Activated CD8-positive, alpha-beta memory T cell treated with anti-CD3 and anti-CD28 coated beads, Interleukin-2, amount 50 U/mL, for 24 hours (primary cell): ENCODE results near the gene CLCNKB.
"Not testable (repeated sequence)": the region's sequence is repeated elsewhere in the genome, so short reads cannot be mapped to it uniquely, and the experiment has no call there.

Experiments
- DNase-seq: peaks from one replicate; pipeline ENCODE4 v3.0.0-alpha.2; 2020; ENCODE audit errors: extremely low read depth

CLCNKB gene

GRCh38 chr1:16061266-16061665 lies 17.7 kb downstream of the CLCNKB start:
- DNase-seq = no peak

DNA sequence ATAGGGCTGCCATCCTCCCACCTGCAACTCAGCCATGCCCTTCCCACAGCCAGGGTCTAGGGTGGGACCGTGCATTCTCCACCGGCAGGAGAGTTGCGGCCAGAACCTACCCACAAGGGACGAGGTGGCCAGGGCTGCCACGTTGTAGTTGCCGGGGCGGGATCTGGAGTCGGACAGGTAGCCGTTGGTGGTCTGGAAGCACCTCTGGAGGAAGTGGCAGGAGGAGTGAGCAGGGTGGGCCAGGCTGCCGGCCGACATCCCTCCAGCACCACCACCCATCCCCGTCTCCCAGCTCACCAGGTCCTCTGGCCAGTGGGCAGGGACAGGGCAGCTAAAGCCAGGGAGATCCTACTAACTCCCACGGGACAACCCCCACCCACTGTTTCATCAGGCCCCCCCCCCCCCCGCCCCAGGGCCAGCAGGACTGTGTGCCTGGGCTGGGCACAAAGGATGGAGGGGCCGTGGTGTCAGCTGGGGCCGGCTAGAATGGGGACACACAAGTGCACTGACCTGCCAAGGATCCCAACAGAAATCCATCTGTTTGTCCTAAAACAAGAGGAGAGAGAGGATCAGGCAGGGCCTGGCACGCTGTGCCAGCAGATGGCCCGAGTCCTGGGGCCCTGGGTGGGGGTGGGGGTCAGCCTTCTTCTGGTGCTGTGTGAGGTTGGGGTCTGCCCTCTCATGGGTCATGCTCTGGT lies 18.6 kb downstream of the CLCNKB start:
- DNase-seq = not testable (repeated sequence)

DNA sequence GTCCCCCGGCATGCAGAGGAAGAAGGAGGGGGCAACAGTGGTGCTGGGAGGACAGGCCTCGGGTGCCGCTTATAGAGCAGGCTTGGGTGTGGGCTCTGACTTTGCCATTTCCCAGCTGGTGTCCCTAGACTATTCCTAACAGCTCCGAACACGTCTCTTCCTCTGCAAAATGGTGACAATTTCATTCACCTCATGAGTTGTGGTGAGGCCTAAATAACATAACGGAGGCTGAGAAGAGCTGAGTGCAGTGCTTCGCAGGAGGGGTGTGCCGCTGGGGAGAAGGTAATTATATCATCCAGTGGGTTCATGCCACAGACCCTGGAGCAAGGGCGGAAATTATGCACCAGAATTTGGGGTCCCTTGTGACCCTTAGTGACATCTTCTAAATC lies 19.1 kb downstream of the CLCNKB start:
- DNase-seq = not testable (repeated sequence)

GRCh38 chr1:16063226-16063829 lies 19.7 kb downstream of the CLCNKB start:
- no peak for DNase-seq

- no peak for DNase-seq
Measured at GRCh38 chr1:16063921-16064320, 20.3 kb downstream of the CLCNKB start.

- no peak for DNase-seq
Measured at GRCh38 chr1:16064536-16065268, 21.1 kb downstream of the CLCNKB start.

DNA sequence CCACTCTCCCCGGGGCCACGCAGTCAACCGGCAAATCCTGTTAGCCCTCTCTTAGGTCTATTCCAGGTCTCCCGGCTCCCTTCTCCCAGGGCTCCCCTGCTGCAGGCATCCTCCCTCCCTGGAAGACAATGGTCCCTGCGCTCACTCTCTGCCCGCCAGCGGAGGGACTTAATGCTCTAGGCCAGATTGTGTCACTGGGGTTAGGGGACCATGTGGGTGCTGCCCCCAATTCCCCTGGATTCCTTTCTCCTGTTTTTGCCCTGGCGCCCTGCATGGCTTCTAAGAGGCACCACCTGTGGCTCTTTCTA lies 21.6 kb downstream of the CLCNKB start:
- DNase-seq = no peak

GRCh38 chr1:16066245-16066644 lies 22.7 kb downstream of the CLCNKB start:
- DNase-seq = no peak

GRCh38 chr1:16067127-16067768 lies 23.7 kb downstream of the CLCNKB start:
- DNase-seq = no peak

GRCh38 chr1:16067933-16068332 lies 24.4 kb downstream of the CLCNKB start:
- DNase-seq = no peak

- no peak for DNase-seq
Measured at GRCh38 chr1:16068356-16069270, 25.0 kb downstream of the CLCNKB start.

DNA sequence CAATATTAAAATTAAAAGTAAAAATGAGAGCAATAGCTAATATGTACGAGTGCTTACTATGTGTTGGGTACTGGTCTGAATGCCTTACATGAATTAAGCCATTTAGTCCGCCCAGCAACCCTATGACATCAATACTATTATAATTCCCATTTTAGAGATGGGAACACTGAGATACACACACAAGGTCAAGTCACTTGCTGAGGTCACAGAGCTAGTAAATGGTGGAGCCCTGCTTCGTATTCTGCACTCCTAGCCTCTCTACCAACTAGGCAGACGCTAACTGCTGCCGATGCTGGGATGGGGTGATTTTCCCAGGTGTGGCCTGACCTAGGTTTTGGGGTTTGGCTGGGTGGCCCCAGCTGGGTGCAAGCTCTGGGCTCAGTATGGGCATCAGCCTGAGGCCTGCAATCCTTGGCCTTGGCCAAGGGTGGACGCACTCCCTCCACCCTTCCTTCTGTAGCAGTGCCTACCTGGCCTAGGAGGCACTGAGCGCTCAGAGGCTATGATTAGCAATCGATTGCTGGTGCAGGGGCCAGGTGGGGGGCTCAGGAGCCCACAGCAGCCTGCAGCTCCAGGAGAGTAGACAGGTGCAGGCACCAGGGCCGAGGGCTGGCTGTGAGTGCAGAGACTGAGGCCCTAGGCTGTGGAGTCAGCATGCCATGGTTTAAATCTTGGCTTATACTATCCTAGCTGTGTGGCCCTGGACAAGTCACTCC lies 27.2 kb downstream of the CLCNKB start:
- DNase-seq = no peak

- DNase-seq = no peak
Measured at GRCh38 chr1:16071614-16072013, 28.0 kb downstream of the CLCNKB start.

DNA sequence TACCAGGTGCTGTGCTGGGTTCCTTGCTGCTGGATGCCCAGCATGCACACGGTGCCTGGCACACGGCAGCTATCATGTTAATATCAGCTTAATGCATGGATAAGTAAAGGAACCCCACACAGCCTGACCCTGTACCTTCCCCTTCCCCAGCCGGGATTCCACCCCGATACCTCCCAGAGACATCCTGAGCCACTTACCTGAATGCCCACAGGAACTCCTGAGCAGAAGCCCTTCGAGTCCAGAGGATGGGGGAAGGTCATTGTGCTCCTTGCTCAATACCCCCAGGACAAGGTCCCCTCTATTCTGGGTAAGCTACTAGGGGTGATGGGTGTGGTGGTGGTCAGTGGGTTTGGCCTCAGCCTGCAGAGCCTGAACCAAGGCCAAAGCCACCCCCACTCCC lies 28.5 kb downstream of the CLCNKB start:
- no peak for DNase-seq

GRCh38 chr1:16072616-16073484 lies 29.3 kb downstream of the CLCNKB start:
- no peak for DNase-seq

DNA sequence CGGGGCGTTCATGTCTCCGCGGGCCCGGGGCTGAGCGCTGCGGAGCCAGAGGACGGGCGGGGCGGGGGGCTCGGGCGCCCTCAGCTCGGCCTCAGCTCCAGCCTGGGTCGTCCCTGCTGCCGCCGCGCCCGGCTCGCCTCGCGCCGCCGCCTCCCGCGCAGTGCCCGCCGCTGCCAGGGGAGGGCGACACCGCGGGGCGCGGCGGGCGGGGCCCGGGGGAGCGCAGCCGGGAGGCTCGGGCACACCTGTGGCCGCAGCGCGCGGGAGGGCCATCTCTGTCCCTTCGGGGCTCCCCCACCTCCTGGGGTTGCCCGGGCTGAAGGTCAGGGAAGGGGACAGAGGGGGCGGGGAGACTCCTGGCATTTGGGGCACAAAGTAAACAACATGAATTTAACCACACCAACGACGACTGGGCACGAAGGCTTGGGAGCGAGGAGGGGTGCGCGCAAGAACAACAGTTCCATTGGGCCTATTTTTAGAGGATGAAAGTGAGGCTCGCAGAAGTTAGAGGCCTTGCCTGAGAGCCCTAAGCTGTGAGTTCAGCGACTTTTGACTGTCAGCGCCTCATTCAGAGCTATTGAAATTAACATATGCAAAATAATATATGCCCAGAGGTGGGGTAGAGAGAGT lies 30.0 kb downstream of the CLCNKB start, which contains the start of gene FAM131C:
TSS of gene FAM131C (minus strand) at position 162 of the 630 bp plus-strand sequence. CDS start 209 bp downstream, outside the sequence.
- no peak for DNase-seq

DNA sequence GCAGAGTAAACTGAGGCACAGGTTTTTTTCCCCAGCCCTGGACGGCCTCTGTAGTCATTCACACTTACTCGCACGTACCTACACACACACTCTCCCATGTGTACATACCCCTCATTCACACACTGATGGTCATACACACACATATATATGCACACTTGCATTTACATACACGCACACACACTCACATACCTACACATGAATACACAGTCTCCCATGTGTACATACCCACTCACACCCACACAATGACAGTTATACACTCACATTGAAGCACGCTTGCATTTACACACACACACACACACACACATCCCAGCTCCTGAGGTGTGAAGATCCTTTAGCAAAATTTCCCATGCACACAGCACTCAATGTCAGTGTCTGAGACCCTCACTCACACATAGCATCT lies 30.6 kb downstream of the CLCNKB start:
- DNase-seq = no peak

- no peak for DNase-seq
Measured at GRCh38 chr1:16075337-16076030, 31.9 kb downstream of the CLCNKB start.
